OCI-LY7 (cell line): ENCODE data around the gene CDX1. TPM values are rescaled to one million over a fixed set of nuclear protein-coding genes. Genes with fewer than 3 reads are reported as not detected.

Source experiments
- BruUV-seq: library from RNA; stranded (reverse); fragments of 400-500 nt; replicated peaks from 2 replicates; lab custom pipeline; 2021; lab: Mats Ljungman, UMichigan
- CTCF ChIA-PET: fragments of 300-600 bp; sonication (Branson Sonifier 250); formaldehyde crosslinking; loops from one replicate; lab custom pipeline; 2022; ENCODE audit warnings: antibody characterized with exemption; ENCODE audit not compliant: unreplicated experiment; lab: Charles Lee
- POLR2A ChIA-PET: fragments of 300-600 bp; sonication (Branson Sonifier 250); formaldehyde crosslinking; loops from one replicate; lab custom pipeline; 2022; ENCODE audit warnings: antibody characterized with exemption; lab: Charles Lee
- DNase-seq: peaks from one replicate; pipeline ENCODE4 v3.0.0-alpha.2; 2015; ENCODE audit warnings: low spot score
- H2AFZ ChIP-seq: fragments of 200-600 bp; sonication (generic), shearing (Covaris generic); 2 replicates; pipeline ENCODE4 v1.6.1; 2014; ENCODE audit warnings: mild to moderate bottlenecking, antibody characterized with exemption, low read length, moderate library complexity
- H3K27ac ChIP-seq: fragments of 200-600 bp; sonication (generic); 2 replicates; pipeline ENCODE4 v1.5.1; 2014; ENCODE audit warnings: mixed run types, low read depth, mild to moderate bottlenecking, moderate library complexity, low read length, inconsistent platforms; ENCODE audit not compliant: poor library complexity, severe bottlenecking
- H3K36me3 ChIP-seq: fragments of 200-600 bp; sonication (generic); 2 replicates; pipeline ENCODE4 v1.6.1; 2014; ENCODE audit warnings: mild to moderate bottlenecking, antibody characterized with exemption, low read length, moderate library complexity, mixed read lengths; ENCODE audit not compliant: insufficient read depth
- H3K4me1 ChIP-seq: fragments of 200-600 bp; sonication (generic); 2 replicates; pipeline ENCODE4 v1.5.1; 2014; ENCODE audit warnings: mild to moderate bottlenecking, low read length; ENCODE audit not compliant: insufficient read depth, poor library complexity, severe bottlenecking
- H3K4me2 ChIP-seq: fragments of 200-600 bp; sonication (generic); 2 replicates; pipeline ENCODE4 v1.6.1; 2014; ENCODE audit warnings: mild to moderate bottlenecking, low read length
- H3K4me3 ChIP-seq: fragments of 200-600 bp; sonication (generic); 2 replicates; pipeline ENCODE4 v1.5.1; 2014; ENCODE audit warnings: mild to moderate bottlenecking, low read depth, low read length; ENCODE audit not compliant: poor library complexity, severe bottlenecking
- H3K79me2 ChIP-seq: fragments of 200-600 bp; sonication (generic); 2 replicates; pipeline ENCODE4 v1.6.1; 2016; ENCODE audit warnings: low read depth, mild to moderate bottlenecking, low read length, moderate library complexity, mixed read lengths; ENCODE audit not compliant: insufficient read depth
- H3K9me2 ChIP-seq: fragments of 200-600 bp; sonication (generic); 2 replicates; pipeline ENCODE4 v1.6.1; 2016; ENCODE audit warnings: mild to moderate bottlenecking, low read length, mixed read lengths; ENCODE audit not compliant: insufficient read depth
- H3K9me3 ChIP-seq: fragments of 200-600 bp; sonication (generic); 2 replicates; pipeline ENCODE4 v1.6.1; 2014; ENCODE audit warnings: mild to moderate bottlenecking, mixed run types, low read length, mixed read lengths
- H4K20me1 ChIP-seq: fragments of 200-600 bp; sonication (generic); 2 replicates; pipeline ENCODE4 v1.6.1; 2014; ENCODE audit warnings: mild to moderate bottlenecking, antibody characterized with exemption, low read length, moderate library complexity, mixed read lengths; ENCODE audit not compliant: insufficient read depth
- EZH2phosphoT487 ChIP-seq: fragments of 200-600 bp; sonication (generic); IDR thresholded peaks from 2 replicates; pipeline ENCODE4 v1.6.1; 2018; ENCODE audit warnings: low read depth, borderline replicate concordance, mild to moderate bottlenecking, mixed run types, antibody characterized with exemption, low read length, moderate library complexity, mixed read lengths
- intact Hi-C: fragments of 100-400 bp; cut with micrococcal nuclease; formaldehyde crosslinking; loops from one replicate; pipeline ENCODE4 v1.10.0; 2022; ENCODE audit not compliant: unreplicated experiment
- total RNA-seq, 2 experiments: library from RNA; depleted of rRNA in 1 of 2; stranded (reverse); fragments of >200 nt in 1 of 2; shearing (Covaris generic) in 1 of 2; gene quantifications; 2 replicates each; pipeline ENCODE4 v1.2.3, GENCODE V29; 2014 to 2022
- TF ChIP-seq, protein P1 (sequence below): fragments of 200-600 bp; sonication (generic); conservative IDR thresholded peaks from 2 replicates; pipeline ENCODE4 v1.5.1; 2014; ENCODE audit warnings: mild to moderate bottlenecking, antibody characterized with exemption, low read length, moderate library complexity, mixed read lengths

Gene CDX1
- total RNA-seq, 2 experiments from 2014 or later: not detected

DNA sequence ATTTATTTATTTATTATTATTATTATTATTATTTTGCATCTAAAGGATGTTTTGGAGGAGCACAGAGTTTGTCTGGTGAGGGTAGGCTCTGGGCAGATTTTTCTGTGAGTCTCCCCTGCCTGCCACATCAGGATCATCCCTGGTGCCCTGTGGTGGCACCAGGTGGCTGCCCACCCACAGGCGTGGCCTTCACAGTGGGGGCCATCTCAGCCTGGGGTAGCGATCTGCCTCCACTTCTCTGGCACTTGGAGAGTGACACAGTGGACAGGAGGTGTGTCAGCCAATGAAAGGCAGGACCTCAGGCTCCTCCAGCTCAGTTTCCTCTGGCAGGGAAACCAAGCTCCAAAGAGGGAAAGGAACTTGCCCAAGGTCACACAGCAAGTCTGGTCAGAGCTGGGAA lies 53.3 kb downstream of the CDX1 start:
- H2AFZ ChIP-seq: no peak overlapping the region
- intact Hi-C loops: no loop called here
- no peaks in the 10 kb centered on the region for H3K4me1 ChIP-seq
- H3K36me3 ChIP-seq: no peaks in the 10 kb centered on the region
- no peaks in the 10 kb centered on the region for H3K9me2 ChIP-seq
- ChIA-PET POLR2A (interaction anchor here (1.2 kb wide), 1 partner anchor 12 kb away, joined by 3 read pairs; no protein-coding TSS in a partner anchor), CTCF (no interaction called here)
- no peaks in the 10 kb centered on the region for H3K9me3 ChIP-seq
- no peak for TF ChIP-seq EZH2phosphoT487
- TF ChIP-seq, protein P1, sequence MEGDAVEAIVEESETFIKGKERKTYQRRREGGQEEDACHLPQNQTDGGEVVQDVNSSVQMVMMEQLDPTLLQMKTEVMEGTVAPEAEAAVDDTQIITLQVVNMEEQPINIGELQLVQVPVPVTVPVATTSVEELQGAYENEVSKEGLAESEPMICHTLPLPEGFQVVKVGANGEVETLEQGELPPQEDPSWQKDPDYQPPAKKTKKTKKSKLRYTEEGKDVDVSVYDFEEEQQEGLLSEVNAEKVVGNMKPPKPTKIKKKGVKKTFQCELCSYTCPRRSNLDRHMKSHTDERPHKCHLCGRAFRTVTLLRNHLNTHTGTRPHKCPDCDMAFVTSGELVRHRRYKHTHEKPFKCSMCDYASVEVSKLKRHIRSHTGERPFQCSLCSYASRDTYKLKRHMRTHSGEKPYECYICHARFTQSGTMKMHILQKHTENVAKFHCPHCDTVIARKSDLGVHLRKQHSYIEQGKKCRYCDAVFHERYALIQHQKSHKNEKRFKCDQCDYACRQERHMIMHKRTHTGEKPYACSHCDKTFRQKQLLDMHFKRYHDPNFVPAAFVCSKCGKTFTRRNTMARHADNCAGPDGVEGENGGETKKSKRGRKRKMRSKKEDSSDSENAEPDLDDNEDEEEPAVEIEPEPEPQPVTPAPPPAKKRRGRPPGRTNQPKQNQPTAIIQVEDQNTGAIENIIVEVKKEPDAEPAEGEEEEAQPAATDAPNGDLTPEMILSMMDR: no peak
- DNase-seq: no peak
- no peak overlapping the region for H3K27ac ChIP-seq
- no peaks in the 10 kb centered on the region; the same call in 1 of the 2 replicates for H4K20me1 ChIP-seq
- no peak overlapping the region for H3K4me2 ChIP-seq
- H3K4me3 ChIP-seq: no peak overlapping the region
- no peaks in the 10 kb centered on the region for H3K79me2 ChIP-seq
- no TSS peak for BruUV-seq

DNA sequence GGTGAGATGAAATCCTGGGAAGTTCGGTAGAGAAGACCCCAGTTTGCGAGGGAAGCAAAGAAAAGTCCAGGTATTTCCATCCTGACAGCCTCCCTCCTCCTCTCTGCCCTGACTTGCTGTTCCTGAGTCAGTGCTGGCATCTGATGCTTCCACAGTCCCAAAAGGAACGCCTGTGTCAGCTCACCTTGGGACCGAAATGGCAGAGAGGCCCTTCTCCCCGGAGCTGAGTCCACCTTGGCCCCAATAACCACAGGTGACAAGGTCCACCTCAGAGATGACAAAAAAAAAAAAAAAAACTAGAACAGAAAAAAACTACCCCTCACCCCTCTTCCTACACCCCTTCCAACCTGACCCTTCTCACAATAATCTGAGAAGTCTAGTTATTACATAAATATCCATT lies 54.9 kb downstream of the CDX1 start:
- no TSS peak for BruUV-seq
- Histone ChIP-seq H3K79me2 (no peaks in the 10 kb centered on the region), H2AFZ (no peak overlapping the region), H3K27ac (no peak overlapping the region), H3K4me3 (no peak overlapping the region), H4K20me1 (no peaks in the 10 kb centered on the region; the same call in 1 of the 2 replicates), H3K9me2 (no peaks in the 10 kb centered on the region), H3K36me3 (no peaks in the 10 kb centered on the region), H3K4me1 (no peaks in the 10 kb centered on the region), H3K9me3 (no peaks in the 10 kb centered on the region), H3K4me2 (no peak overlapping the region)
- no peak for DNase-seq
- intact Hi-C loops: no loop called here
- ChIA-PET CTCF (no interaction called here), POLR2A (no interaction called here)
- TF ChIP-seq, protein P1: no peak
- no peak for TF ChIP-seq EZH2phosphoT487

DNA sequence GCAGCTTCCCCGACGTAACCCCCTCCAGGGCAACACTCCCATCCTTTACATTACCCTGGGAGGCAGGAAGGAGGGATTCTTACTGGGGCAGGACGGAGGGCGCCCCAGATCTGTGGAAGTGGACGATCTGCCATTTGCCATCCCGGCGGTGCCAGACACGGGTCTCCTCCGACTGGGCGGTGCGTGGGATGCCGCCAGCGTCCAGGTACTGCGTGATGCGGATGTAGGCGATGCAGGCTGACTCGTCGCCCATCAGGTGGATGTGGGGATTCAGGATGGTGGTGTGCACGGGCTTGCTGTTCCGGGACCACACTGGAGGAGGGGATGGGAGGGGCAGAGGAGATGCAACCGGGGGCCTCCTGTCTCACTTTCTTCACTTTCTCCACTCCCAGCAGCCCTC lies 56.3 kb downstream of the CDX1 start:
- CTCF ChIA-PET: interaction anchor here (0.7 kb wide), 1 partner anchor 29 kb away, joined by 4 read pairs; no protein-coding TSS in a partner anchor
- no peak for TF ChIP-seq EZH2phosphoT487
- TF ChIP-seq, protein P1: no peak

More for the DNA sequence above, 56.3 kb downstream of the CDX1 start:
- Histone ChIP-seq H3K27ac (no peak overlapping the region), H3K4me3 (no peak overlapping the region), H3K4me2 (no peak overlapping the region), H3K9me2 (no peaks in the 10 kb centered on the region), H3K79me2 (no peaks in the 10 kb centered on the region), H2AFZ (no peak overlapping the region), H3K9me3 (no peaks in the 10 kb centered on the region), H4K20me1 (no peaks in the 10 kb centered on the region; the same call in 1 of the 2 replicates), H3K4me1 (no peaks in the 10 kb centered on the region), H3K36me3 (no peaks in the 10 kb centered on the region)
- POLR2A ChIA-PET: no interaction called here
- no TSS peak for BruUV-seq
- intact Hi-C loops: no loop called here
- no peak for DNase-seq
